H9 (cell line): Measurements from ENCODE around the gene LAMC3. TPM values are rescaled to one million over a fixed set of nuclear protein-coding genes. Genes with fewer than 3 reads are reported as not detected.

ENCODE experiments used
- DNase-seq: peaks from one replicate; pipeline ENCODE4 v3.0.0-alpha.2; 2017
- H2AFZ ChIP-seq: one replicate; pipeline ENCODE4 v1.6.1; 2013; ENCODE audit warnings: mild to moderate bottlenecking, low read length, control low read depth, moderate library complexity
- H2AK5ac ChIP-seq: 2 replicates; pipeline ENCODE4 v1.6.1; 2013; ENCODE audit warnings: low read length, control low read depth, mixed read lengths; ENCODE audit not compliant: insufficient read length
- H2BK120ac ChIP-seq: one replicate; pipeline ENCODE4 v1.6.1; 2013; ENCODE audit warnings: low read depth, mild to moderate bottlenecking, low read length, control low read depth, inconsistent platforms; ENCODE audit not compliant: poor library complexity, severe bottlenecking
- H2BK12ac ChIP-seq: 2 replicates; pipeline ENCODE4 v1.6.1; 2013; ENCODE audit warnings: low read length, control low read depth, mixed read lengths, low read depth; ENCODE audit not compliant: insufficient read length
- H2BK15ac ChIP-seq: 2 replicates; pipeline ENCODE4 v1.6.1; 2013; ENCODE audit warnings: low read depth, low read length, control low read depth
- H2BK20ac ChIP-seq: one replicate; pipeline ENCODE4 v1.6.1; 2013; ENCODE audit warnings: low read depth, mild to moderate bottlenecking, low read length, control low read depth, inconsistent platforms; ENCODE audit not compliant: poor library complexity, severe bottlenecking
- H2BK5ac ChIP-seq: 2 replicates; pipeline ENCODE4 v1.6.1; 2013; ENCODE audit warnings: low read length, control low read depth, mixed read lengths; ENCODE audit not compliant: insufficient read length
- H3K14ac ChIP-seq: 2 replicates; pipeline ENCODE4 v1.6.1; 2013; ENCODE audit warnings: low read length, control low read depth; ENCODE audit not compliant: insufficient read depth
- H3K18ac ChIP-seq: 2 replicates; pipeline ENCODE4 v1.6.1; 2013; ENCODE audit warnings: low read depth, mild to moderate bottlenecking, mixed read lengths, low read length, control low read depth; ENCODE audit not compliant: insufficient read length
- H3K23ac ChIP-seq: 2 replicates; pipeline ENCODE4 v1.6.1; 2013; ENCODE audit warnings: low read length, control low read depth, mixed read lengths, low read depth; ENCODE audit not compliant: insufficient read length
- H3K23me2 ChIP-seq: 2 replicates; pipeline ENCODE4 v1.6.1; 2013; ENCODE audit warnings: low read depth, mild to moderate bottlenecking, mixed read lengths, low read length, control low read depth; ENCODE audit not compliant: insufficient read length, poor library complexity, severe bottlenecking
- H3K27ac ChIP-seq: 2 replicates; pipeline ENCODE4 v1.5.1; 2013; ENCODE audit warnings: low read length, control low read depth, mixed read lengths, low read depth; ENCODE audit not compliant: insufficient read length
- H3K27me3 ChIP-seq: 2 replicates; pipeline ENCODE4 v1.6.1; 2013; ENCODE audit warnings: low read length, control low read depth, inconsistent platforms; ENCODE audit not compliant: insufficient read depth
- H3K4ac ChIP-seq: 2 replicates; pipeline ENCODE4 v1.6.1; 2013; ENCODE audit warnings: low read depth, mild to moderate bottlenecking, control low read depth, inconsistent platforms, low read length, moderate library complexity
- H3K4me1 ChIP-seq: 2 replicates; pipeline ENCODE4 v1.6.1; 2013; ENCODE audit warnings: low read length, control low read depth, inconsistent platforms; ENCODE audit not compliant: insufficient read depth
- H3K4me2 ChIP-seq: 2 replicates; pipeline ENCODE4 v1.6.1; 2013; ENCODE audit warnings: low read length, control low read depth, mixed read lengths; ENCODE audit not compliant: insufficient read length, insufficient read depth
- H3K56ac ChIP-seq: 2 replicates; pipeline ENCODE4 v1.6.1; 2013; ENCODE audit warnings: low read depth, mild to moderate bottlenecking, mixed read lengths, low read length, control low read depth; ENCODE audit not compliant: insufficient read length
- H3K79me1 ChIP-seq: 2 replicates; pipeline ENCODE4 v1.6.1; 2013; ENCODE audit warnings: low read depth, mild to moderate bottlenecking, moderate library complexity, low read length, control low read depth, inconsistent platforms; ENCODE audit not compliant: insufficient read depth, poor library complexity, severe bottlenecking
- H3K79me2 ChIP-seq: 2 replicates; pipeline ENCODE4 v1.6.1; 2013; ENCODE audit warnings: low read length, control low read depth, inconsistent platforms; ENCODE audit not compliant: insufficient read depth
- H3K9ac ChIP-seq: 2 replicates; pipeline ENCODE4 v1.6.1; 2013; ENCODE audit warnings: low read length, control low read depth, mixed read lengths; ENCODE audit not compliant: insufficient read length; ENCODE audit errors: extremely low read depth
- H3K9me3 ChIP-seq: one replicate; pipeline ENCODE4 v1.6.1; 2013; ENCODE audit warnings: low read depth, low read length, inconsistent platforms; ENCODE audit not compliant: control insufficient read depth
- H3T11ph ChIP-seq: one replicate; pipeline ENCODE4 v1.6.1; 2013; ENCODE audit warnings: mild to moderate bottlenecking, low read length, control low read depth, inconsistent platforms
- H4K20me1 ChIP-seq: one replicate; pipeline ENCODE4 v1.6.1; 2013; ENCODE audit not compliant: control insufficient read depth, insufficient read length, insufficient read depth
- H4K5ac ChIP-seq: 2 replicates; pipeline ENCODE4 v1.6.1; 2013; ENCODE audit warnings: low read depth, mild to moderate bottlenecking, mixed read lengths, low read length, control low read depth; ENCODE audit not compliant: insufficient read length
- H4K8ac ChIP-seq: replicated peaks from 2 replicates; pipeline ENCODE4 v1.6.1; 2013; ENCODE audit warnings: low read length, control low read depth, mixed read lengths, low read depth; ENCODE audit not compliant: insufficient read length
- H4K91ac ChIP-seq: 2 replicates; pipeline ENCODE4 v1.6.1; 2013; ENCODE audit warnings: low read depth, mild to moderate bottlenecking, moderate library complexity, mixed read lengths, low read length, control low read depth; ENCODE audit not compliant: insufficient read length
- H3K27ac Mint-ChIP-seq, 3 experiments: 2 replicates in 2 of 3; 3 replicates in 1 of 3; pipeline ENCODE4 v1.8.0; 2020 to 2021; ENCODE audit warnings: mixed read lengths in 3 of 3, mild to moderate bottlenecking in 1 of 3, moderate library complexity in 1 of 3
- H3K27me3 Mint-ChIP-seq: 2 replicates; pipeline ENCODE4 v1.8.0; 2021; ENCODE audit warnings: low read depth, mild to moderate bottlenecking, moderate library complexity, mixed read lengths
- H3K36me3 Mint-ChIP-seq, 3 experiments: 2 replicates in 2 of 3; 3 replicates in 1 of 3; pipeline ENCODE4 v1.8.0; 2020 to 2021; ENCODE audit warnings: low read depth in 3 of 3, mixed read lengths in 3 of 3; ENCODE audit not compliant: insufficient read depth in 1 of 3
- H3K4me1 Mint-ChIP-seq, 2 experiments: 2 replicates each; pipeline ENCODE4 v1.8.0; 2020; ENCODE audit warnings: mixed read lengths in 2 of 2
- H3K4me3 Mint-ChIP-seq, 2 experiments: 2 replicates in 1 of 2; 3 replicates in 1 of 2; pipeline ENCODE4 v1.8.0; 2020 to 2021; ENCODE audit warnings: mild to moderate bottlenecking in 2 of 2, mixed read lengths in 2 of 2, moderate library complexity in 1 of 2
- H3K9me3 Mint-ChIP-seq, 2 experiments: 2 replicates in 1 of 2; 3 replicates in 1 of 2; pipeline ENCODE4 v1.8.0; 2020; ENCODE audit warnings: mild to moderate bottlenecking in 2 of 2, mixed read lengths in 2 of 2, moderate library complexity in 1 of 2
- CTCF ChIP-seq: fragments of 200-600 bp; sonication (generic); conservative IDR thresholded peaks from 3 replicates; pipeline ENCODE4 v1.8.0; 2021; ENCODE audit warnings: antibody characterized with exemption, mild to moderate bottlenecking
- WGBS: extraction: QIAGEN DNeasy Blood & Tissue Kit; methylation state at CpG from one replicate; pipeline ENCODE4 v1.1.7; 2013; ENCODE audit warnings: missing lambda C conversion rate, low lambda C conversion rate, mixed read lengths; ENCODE audit not compliant: insufficient read length; ENCODE audit errors: extremely low coverage; 5-methylcytosine and 5-hydroxymethylcytosine counted together
- total RNA-seq: library from RNA; stranded (reverse); gene quantifications from 2 replicates; pipeline ENCODE4 v1.2.1, GENCODE V29; 2021

Gene LAMC3
- total RNA-seq, 1 experiment from 2014 or later, result 21.7 TPM

GRCh38 chr9:131105952-131106351 is 97.0 kb downstream of the LAMC3 start:
- H4K91ac ChIP-seq, result no peak overlapping the region
- no peak overlapping the region for H3K4ac ChIP-seq
- peaks cover 26 to 39% of the 10 kb centered on the region in 2 experiments for H3K4me1 Mint-ChIP-seq
- H3K9me3 Mint-ChIP-seq, result no peaks in the 10 kb centered on the region; a peak in 1 of 5 replicates
- H3K27me3 ChIP-seq, result no peaks in the 10 kb centered on the region
- no peak overlapping the region for H2BK120ac ChIP-seq
- H3K4me3 Mint-ChIP-seq, result peak overlapping the region in 1 of 2 experiments; percentile 23; a peak in 1 of 5 replicates
- H4K20me1 ChIP-seq, result peaks cover 2% of the 10 kb centered on the region
- DNase-seq, result no peak
- no peak overlapping the region for H3K56ac ChIP-seq
- no peak overlapping the region for H3K27ac ChIP-seq
- H3K27me3 Mint-ChIP-seq, result no peaks in the 10 kb centered on the region
- no peak overlapping the region for H2AK5ac ChIP-seq
- H2BK15ac ChIP-seq, result no peak overlapping the region
- no peak overlapping the region for H3T11ph ChIP-seq
- no peaks in the 10 kb centered on the region for H3K23me2 ChIP-seq
- H3K27ac Mint-ChIP-seq, result peak overlapping the region in 1 of 3 experiments; percentile 31; a peak in 1 of 7 replicates
- H3K79me2 ChIP-seq, result no peaks in the 10 kb centered on the region
- no peak overlapping the region for H3K4me2 ChIP-seq
- no peak overlapping the region for H3K9ac ChIP-seq
- H3K18ac ChIP-seq, result no peak overlapping the region
- H2AFZ ChIP-seq, result no peak overlapping the region
- no peaks in the 10 kb centered on the region for H3K9me3 ChIP-seq
- peaks cover 6% of the 10 kb centered on the region; the same call in 1 of the 2 replicates for H3K4me1 ChIP-seq
- no peaks in the 10 kb centered on the region for H3K79me1 ChIP-seq
- H2BK5ac ChIP-seq, result no peak overlapping the region
- peaks cover 37 to 69% (median 40%) of the 10 kb centered on the region in 3 experiments for H3K36me3 Mint-ChIP-seq
- no peak overlapping the region for H3K14ac ChIP-seq
- WGBS, result no CpG with 5 or more reads among the region's 8 CpGs
- no peak for TF ChIP-seq CTCF
- H2BK20ac ChIP-seq, result no peak overlapping the region
- H3K23ac ChIP-seq, result no peak overlapping the region
- no peak overlapping the region for H4K5ac ChIP-seq
- H2BK12ac ChIP-seq, result no peak overlapping the region
- no peak overlapping the region for H4K8ac ChIP-seq
